Measurements from ENCODE around the gene EFCAB7.
A peak's percentile ranks its signal among the peaks of the same experiment; 100 is the strongest.
"Not testable (repeated sequence)": the region's sequence is repeated elsewhere in the genome, so short reads cannot be mapped to it uniquely, and the experiment has no call there.

The EFCAB7 gene

DNA sequence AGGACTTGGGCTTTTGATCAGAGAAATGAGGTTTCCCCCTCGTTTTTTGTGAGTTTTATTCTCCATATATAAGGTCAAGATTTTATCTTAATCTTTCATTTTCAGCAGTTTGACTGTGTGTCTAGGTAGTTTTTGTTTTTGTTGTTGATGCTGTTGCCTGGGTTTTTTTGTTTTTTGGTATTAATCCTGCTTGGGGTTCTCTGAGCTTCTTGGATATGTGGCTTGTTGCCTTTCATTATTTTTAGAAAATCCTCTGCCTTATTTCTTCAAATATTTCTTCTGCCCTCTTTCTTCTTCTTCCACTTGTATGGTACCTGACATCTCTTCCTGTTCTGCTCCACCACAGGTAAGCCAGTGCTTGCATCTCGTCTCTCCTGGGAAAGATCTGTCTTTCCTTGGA lies 25.0 kb downstream of the EFCAB7 start:
- DNase-seq (ENCODE audit: low read depth, low spot score), result no peak

DNA sequence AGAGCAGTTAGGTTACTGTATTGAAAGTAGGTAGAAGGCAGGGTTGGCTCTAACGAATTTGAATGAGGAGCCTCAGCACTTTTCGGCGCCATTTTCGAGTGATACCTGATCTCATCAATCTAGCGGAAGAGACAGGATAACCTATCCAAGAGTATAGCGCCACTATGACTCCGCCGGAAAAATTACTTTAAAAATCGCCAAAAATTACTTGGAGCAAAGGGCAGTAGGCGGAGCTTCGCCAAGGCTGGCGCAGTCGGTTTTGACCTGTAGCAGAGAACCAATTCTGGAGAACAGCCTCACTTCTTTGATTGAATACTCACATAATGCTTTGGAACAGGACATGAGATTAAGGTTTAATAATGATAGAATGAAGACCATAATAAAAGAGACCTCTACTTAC lies 25.6 kb downstream of the EFCAB7 start:
- DNase-seq (ENCODE audit: low read depth, low spot score), result no peak

DNA sequence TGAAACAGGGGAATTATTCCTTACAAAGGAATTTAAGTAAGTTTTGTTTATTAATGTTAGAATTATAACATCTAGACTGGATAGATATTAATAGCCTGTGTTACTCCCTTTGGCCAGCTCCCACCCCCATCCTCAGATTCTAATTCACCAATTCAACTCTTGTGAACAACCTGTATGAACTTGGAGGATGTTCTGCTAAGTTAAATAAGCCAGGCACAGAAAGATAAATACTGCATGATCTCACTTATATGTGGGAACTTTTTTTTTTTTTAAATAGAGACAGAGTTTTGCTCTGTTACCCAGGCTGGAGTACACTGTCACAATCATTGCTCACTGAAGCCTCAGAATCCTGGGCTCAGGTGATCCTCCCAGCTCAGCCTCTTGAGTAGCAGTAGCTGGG lies 32.2 kb downstream of the EFCAB7 start:
- no peak for DNase-seq (ENCODE audit: low read depth, low spot score)

DNA sequence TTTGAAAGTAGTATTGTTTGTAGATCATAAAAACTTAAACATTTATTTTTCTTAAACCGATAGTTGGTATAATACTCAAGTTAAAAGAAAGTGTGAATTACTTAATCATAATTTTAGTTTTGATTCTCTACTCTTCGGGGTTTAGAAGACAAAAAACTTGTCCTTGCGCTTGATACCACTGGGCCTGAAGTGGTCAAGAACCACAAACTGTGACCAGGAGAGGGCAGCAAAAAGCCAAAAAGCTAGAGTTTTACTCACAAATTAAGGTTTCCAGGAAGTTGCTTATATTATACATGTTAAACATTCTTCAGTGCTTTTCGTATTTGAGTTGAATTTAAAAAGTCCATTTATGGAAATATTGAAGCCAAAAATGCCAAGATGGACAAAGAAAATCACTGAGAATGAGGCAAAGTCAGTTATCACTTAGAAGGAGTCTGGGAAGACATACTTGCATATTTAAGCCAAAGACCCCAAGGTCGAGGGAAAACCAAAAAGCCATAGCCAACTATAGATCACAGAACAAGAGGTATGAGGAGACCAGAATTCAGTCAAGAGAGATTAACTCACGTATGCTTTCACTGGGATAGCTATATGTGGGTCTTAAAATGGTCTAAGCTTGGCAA lies 34.2 kb downstream of the EFCAB7 start:
- DNase-seq (ENCODE audit: low read depth, low spot score), result no peak

DNA sequence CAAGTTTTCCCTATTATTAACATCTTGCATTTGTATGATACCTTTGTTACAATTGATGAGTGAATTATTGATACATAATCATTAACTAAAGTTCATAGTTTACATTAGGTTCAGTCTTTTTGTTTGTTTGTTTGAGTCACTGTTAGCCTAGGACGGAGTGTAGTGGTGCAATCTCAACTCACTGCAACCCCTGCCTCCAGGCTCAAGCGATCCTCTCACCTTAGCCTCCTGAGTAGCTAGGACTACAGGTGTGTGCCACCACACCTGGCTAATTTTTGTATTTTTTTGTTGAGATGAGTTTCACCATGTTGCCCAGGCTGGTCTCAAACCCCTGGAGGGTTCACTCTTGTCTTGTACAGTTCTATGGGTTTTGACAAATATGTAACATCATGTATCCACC lies 36.0 kb downstream of the EFCAB7 start:
- no peak for DNase-seq (ENCODE audit: low read depth, low spot score)

DNA sequence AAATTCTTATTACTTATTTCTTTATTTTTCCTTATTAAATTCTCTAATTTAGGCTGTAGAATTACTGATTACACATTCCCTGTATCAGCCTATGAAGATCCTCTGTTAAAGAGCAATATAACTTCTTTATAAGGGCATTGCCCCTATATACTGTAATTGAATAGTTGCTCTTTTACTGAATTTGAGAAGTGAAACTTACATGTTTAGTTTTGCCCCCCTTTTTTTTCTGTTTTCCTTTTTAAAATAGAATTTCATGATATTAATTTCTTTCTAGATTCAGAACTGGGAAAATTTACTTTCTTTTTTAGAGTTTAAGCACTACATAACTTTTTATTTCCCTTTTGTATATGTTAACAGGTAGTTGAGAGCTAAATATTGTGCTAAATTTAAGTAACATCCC lies 40.4 kb downstream of the EFCAB7 start:
- no peak for DNase-seq (ENCODE audit: low read depth, low spot score)

DNA sequence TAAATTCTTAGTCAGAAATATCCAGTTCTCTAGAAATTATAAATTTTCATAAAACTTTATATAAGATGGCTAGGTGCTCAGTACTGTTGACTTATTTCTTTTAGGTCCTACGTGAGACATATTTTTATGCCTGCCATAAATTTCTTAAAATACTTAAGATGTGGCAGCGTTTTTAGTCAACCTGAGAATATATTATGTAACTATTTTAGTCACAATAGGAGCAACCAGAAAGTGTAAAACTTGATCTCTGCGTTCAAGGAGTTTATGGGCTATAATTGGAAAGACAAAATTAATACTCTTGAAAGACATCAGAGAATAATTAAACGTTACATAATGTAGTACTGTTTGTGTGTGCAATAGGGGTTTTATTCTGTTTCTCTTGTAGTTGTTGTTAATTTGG lies 45.7 kb downstream of the EFCAB7 start:
- no peak for DNase-seq (ENCODE audit: low read depth, low spot score)

DNA sequence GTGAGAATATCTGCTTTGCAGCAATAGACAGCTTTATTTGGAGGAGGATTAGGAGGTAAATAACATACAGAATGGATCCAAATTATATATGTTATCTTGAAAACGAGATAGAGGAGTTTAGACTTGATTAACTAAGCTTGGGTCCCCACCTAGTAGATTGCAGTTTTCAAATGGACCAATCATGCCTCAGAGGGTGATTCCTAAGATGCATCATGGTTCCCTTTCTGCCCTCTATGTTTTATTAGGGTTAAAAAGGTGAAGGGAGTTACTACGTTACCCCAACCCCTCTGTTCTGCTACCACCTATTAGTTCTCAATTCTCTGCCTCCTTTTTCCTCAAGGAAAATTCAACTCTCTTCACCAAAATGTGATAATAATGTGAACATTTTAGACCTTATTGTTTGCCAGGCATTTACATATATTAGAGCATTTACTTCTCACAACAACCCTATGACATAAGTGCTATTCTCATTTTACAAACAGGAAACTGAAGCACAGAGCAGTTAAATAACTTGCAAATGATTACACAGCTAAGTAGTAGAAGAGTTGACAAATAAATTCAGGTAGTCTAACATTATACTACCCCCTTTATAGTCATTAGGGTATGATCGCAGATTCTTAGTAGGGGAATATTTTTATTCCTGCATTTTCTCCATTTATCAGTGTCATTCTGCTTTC lies 46.5 kb downstream of the EFCAB7 start:
- DNase-seq (ENCODE audit: low read depth, low spot score), result no peak

DNA sequence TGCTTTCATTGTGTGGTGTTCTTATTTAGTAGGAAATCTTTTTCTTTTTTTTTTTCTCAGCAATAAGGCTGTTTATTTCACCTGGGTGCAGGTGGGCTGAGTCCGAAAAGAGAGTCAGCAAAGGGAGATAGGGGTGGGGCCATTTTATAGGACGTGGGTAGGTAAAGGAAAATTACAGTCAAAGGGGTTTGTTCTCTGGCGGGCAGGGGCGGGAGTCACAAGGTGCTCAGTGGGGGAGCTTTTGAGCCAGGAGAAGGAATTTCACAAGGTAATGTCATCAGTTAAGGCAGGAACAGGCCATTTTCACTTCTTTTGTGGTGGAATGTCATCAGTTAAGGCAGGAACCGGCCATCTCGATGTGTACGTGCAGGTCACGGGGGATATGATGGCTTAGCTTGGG lies 49.4 kb downstream of the EFCAB7 start:
- not testable (repeated sequence) for DNase-seq (ENCODE audit: low read depth, low spot score)

DNA sequence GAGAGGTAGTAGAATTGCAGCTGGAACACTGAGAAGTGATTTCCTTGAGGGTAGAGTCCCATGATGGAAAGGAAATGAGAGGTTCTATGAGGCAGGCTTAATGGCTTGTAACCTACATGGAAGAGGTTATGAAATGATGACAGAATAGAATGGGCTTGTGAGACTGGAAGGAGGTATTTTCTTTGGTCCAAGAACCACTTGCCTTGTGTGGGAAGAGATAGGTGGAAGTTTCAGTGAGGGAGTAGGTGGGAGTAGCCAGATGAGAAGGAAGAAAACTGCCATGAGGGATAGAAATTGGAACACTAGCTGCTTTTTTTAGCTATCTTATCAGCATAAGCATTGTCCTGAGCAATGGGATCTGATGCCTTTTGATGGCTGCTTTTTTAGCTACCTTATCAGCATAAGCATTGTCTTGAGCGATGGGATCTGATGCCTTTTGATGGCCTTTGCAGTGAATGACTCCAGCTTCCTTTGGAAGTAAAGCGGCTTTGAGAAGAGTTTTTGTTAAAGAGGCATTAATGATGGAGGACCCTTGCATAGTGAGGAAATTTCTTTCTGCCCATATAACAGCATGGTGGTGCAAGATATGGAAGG lies 51.0 kb downstream of the EFCAB7 start:
- not testable (repeated sequence) for DNase-seq (ENCODE audit: low read depth, low spot score)

DNA sequence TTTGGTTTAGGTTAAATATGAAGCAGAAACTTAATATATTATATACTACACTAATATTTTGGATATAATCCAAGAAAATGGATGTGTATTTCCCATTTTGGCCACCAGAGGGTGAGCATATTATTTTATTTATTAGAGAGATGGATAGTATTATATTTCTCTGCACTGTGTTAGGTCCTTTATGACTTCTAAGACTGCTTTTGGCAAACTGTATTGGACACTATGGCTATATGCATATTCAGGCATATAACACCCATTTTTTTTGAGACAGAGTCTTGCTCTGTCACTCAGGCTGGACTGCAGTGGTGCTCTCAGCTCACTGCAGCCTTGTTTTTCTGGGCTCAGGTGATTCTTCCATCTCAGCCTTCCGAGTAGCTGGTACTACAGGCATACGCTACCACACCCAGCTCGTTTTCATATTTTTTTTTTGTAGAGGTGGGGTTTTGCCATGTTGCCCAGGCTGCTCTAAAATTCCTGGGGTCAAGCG lies 52.1 kb downstream of the EFCAB7 start:
- no peak for DNase-seq (ENCODE audit: low read depth, low spot score)

DNA sequence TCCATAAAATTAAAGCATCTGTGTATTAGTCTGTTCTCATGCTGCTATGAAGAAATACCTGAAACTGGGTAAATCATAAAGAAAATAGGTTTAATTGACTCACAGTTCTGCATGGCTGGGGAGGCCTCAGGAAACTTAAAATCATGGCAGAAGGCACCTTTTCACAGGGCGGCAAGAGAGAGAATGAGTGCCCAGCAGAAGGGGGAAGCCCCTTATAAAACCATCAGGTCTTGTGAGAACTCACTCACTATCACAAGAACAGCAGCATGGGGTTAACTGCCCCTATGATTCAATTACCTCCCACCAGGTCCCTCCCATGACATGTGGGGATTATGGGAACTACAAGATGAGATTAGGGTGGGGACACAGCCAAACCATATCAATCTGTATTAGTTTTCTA lies 63.0 kb downstream of the EFCAB7 start:
- not testable (repeated sequence) for DNase-seq (ENCODE audit: low read depth, low spot score)

DNA sequence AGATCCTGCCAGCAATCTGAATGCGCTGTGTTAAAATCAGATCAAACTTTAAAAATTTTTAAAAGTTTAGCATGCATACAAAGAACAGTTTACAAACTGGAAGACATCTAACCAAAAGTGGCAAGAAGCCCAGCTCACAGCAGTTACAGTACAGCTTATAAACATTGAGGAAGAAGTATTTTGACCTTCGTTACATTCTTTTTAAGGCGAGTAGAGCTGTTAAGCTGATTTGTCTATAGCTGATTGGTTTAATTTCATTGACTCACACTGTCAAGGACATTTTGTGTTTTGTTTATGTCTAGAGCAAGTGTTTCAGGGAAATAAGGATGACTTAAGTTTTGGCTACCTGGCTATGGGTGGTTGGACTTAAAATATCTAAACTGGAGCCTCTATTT lies 66.8 kb downstream of the EFCAB7 start:
- no peak for DNase-seq (ENCODE audit: low read depth, low spot score)

DNA sequence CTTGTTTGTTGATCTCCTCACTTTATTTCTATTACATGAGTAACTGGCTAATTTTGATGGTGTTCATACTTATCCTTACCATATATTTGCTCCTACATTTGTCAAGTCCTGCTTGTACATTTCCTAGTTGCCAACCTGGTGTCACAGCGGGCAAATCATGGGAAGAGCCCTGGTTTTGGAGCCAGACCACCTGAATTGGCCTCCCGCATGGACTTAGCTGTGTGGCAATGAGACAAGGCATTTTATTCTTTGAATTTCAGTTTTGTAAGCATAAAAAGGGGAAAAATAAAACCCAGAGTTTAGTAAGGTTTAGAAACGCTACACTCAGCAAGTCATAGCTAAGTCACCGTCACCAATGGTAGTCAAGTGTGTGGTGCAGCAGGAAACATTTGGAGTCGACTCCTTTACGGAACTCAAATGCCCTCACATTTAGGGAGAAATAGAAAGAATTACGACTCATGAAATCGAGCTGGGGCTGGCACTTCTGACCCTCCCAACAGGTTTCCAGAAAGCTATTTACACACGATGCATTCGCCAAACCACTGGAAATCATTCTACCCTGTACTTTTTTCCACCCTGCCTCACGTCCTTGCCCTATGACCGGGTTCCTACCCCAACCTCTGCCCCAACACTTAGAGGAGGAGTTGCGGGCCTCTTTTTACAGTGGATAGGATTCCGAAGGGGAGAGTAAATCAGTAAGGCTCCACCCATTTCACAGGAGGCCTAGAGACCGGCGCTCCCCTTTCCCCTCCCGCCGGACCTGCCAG lies 69.4 kb downstream of the EFCAB7 start:
- no peak for DNase-seq (ENCODE audit: low read depth, low spot score)

DNA sequence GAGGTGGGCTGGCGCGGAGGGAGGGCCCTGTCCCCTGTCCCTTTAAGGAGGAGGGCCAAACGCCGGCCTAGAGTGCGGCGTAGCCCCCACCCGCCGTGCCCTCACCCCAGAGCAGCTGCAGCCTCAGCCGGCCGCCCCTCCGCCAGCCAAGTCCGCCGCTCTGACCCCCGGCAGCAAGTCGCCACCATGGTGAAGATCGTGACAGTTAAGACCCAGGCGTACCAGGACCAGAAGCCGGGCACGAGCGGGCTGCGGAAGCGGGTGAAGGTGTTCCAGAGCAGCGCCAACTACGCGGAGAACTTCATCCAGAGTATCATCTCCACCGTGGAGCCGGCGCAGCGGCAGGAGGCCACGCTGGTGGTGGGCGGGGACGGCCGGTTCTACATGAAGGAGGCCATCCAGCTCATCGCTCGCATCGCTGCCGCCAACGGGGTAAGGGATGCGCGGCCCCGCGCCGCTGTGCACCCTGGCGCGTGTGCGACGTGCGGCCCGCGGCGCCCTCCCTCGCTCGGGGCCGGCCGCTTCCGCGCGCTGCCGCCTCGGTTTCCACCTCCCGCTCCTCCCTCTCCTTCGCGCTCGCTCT lies 70.1 kb downstream of the EFCAB7 start, which contains the start of gene PGM1:
PGM1 (plus strand) TSS at position 109 of the 583 bp plus-strand sequence; CDS start at position 187, 78 bp downstream.
- peak; percentile 42 for DNase-seq (ENCODE audit: low read depth, low spot score)

DNA sequence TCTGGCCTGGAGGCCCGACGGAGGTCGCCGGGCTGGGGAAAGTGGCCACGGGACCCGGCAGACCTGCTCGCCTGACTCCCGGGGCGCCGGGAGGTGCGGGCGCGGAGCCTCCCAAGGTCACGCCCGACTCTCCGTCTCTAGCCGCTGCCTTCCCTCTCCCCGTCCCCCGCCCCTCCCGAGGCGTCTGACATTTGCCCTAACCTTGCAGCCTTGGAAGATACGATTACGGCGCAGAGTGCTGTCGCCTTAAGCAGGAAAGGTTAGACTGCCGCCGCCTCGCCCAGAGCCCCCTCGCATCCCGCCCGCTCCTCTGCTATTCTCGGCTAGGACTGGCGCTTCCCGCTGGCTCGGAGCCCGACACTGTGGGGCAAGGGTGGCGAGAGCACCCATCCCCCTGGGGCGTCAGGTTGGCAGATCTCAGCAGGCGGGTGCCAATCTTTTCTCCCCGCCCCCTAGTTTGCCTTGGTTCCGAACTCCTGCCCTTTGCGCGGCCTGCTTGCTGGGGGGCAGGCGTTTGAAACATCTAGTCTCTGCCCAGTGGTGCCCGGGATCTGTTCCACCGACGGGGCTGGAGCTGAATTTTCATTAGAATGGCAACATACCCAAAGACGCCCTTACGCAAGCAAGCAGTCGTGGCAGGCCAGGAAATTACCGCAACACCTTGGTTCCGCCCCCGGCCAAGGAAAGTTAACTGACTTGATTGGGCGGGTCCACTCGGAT lies 70.7 kb downstream of the EFCAB7 start:
- peak; percentile 29 for DNase-seq (ENCODE audit: low read depth, low spot score)

DNA sequence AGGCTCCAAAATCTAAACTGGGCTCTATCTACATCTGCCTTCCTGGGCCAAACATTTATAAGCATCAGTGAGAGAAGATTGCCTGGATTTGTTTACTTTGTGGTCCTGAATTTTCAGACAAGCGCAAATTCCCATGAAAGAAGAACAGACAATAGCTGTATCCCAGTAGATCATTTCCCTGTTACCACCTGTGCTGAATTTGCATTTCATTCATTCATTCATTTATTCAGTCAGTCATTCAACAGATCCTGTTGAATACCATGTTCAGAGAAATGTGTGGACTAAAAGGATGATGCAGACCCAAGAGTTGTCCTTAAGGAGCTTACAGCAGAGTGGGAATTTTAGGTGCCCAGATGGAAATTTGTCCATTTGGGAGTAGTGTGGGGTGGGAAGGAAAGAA lies 72.1 kb downstream of the EFCAB7 start:
- no peak for DNase-seq (ENCODE audit: low read depth, low spot score)

DNA sequence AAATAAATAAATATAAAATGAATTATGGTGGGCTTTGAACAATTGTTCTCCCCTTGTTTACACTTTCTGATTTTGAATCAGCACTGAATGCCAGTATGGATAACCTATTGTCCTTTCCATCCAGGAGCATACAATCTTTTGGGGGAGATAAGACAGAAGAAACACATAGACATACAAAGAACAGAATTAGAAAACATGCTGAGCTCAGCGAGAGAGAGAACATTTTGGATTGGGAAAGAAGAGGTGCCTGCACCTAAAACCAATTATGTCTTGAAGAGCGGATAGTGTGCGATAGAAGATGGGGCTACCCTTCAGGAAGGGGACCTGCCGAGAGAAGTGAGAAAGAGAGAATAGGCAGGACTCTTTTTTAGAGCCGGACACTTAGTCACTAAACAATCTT lies 76.5 kb downstream of the EFCAB7 start:
- no peak for DNase-seq (ENCODE audit: low read depth, low spot score)

DNA sequence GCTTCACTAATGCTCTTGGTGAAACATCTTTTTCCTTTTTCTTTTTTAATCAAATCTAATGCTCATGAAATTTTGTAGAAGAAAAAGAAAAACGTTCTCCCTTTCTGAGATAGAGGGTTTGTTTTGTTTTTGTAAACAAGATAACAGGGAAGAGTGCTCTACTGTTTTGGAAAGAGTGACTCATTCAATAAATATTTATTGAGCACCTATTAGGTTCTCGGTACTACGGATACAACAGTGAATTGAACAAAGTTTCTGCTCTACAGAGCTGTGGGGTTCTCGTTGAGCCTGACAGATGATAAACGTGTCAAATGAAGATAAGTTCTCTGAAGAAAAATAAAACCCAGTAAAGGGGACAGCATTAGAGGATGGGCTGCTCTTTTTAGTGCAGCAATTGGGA lies 76.9 kb downstream of the EFCAB7 start:
- DNase-seq (ENCODE audit: low read depth, low spot score), result no peak

DNA sequence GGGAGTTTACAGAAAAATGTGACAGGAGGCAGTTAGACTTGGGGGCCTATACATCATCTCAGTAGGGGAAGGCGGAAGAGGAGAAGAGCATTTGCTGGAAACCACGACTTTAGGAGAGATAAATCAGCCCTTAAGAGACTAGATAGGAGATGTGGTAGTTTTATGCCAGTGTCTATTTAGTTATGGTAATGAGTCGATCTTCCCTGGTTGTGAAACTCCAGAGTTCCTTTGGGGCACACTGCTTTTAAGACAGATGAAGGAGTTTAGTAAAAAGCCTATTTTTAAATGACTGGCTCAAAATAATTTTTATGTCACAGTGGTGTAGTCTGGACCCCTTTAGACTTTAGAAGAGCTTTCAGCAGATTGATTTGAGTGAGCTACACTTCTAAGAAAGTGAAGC lies 77.7 kb downstream of the EFCAB7 start:
- DNase-seq (ENCODE audit: low read depth, low spot score), result no peak

DNA sequence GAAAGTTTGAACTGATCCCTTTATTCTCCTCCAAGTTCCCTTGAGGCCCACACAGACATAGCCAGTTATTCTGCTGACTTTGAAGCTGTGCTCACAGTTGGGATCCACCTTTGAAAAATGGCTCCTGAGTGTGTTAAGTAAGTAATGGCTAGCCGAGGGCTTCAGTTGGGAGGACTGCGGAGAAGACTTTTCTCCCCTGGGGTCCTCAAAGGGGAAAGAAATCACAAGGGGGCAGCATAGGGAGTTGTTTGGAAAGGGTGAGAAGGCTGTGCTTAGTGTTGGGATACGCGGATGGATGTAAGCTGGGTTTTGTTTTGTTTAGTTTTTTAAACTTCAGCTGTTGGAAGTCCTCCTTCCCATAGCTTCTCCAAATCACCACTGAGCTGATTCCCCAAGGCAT lies 78.1 kb downstream of the EFCAB7 start:
- no peak for DNase-seq (ENCODE audit: low read depth, low spot score)
